ENCODE results near the gene RGMB. TPM values are rescaled to one million over a fixed set of nuclear protein-coding genes. Genes with fewer than 3 reads are reported as not detected.

The RGMB gene
- total RNA-seq = 15.9 and 20.6 TPM in 2 replicates

GRCh38 chr5:98773464-98774191 is at the start of gene RGMB:
Gene RGMB (plus strand): TSS chr5:98773663. CDS start chr5:98774071, 408 bp downstream.

Other genes with a start within 250 kb of the RGMB start
- 17.7 and 19.0 TPM in 2 replicates for gene CHD1, start 155.3 kb downstream of the RGMB start, total RNA-seq